AG04450 (cell line): ENCODE data around the gene CNTLN. TPM values are rescaled to one million over a fixed set of nuclear protein-coding genes. Genes with fewer than 3 reads are reported as not detected.
"Not testable (repeated sequence)": the region's sequence is repeated elsewhere in the genome, so short reads cannot be mapped to it uniquely, and the experiment has no call there.

ENCODE experiments used
- CTCF ChIA-PET: fragments of 300-600, 350-600 bp; formaldehyde crosslinking; extraction: SDS; loops from one replicate; lab custom pipeline; 2022; ENCODE audit warnings: antibody characterized with exemption, inconsistent platforms; lab: Charles Lee
- POLR2A ChIA-PET: fragments of 350-600 bp; formaldehyde crosslinking; extraction: SDS; loops from one replicate; lab custom pipeline; 2021; ENCODE audit warnings: antibody characterized with exemption, inconsistent platforms; lab: Yijun Ruan, JAX
- DNase-seq: peaks from one replicate; pipeline ENCODE4 v3.0.0-alpha.2; 2011; ENCODE audit warnings: low read depth, low spot score
- H3K27ac ChIP-seq: one replicate; pipeline ENCODE4 v1.5.1; 2012; ENCODE audit warnings: low read depth, low read length, control low read depth
- H3K27me3 ChIP-seq: one replicate; pipeline ENCODE4 v1.6.0; 2012; ENCODE audit warnings: low read length; ENCODE audit not compliant: control insufficient read depth, insufficient read depth
- H3K4me3 ChIP-seq: 2 replicates; pipeline ENCODE4 v1.5.1; 2011; ENCODE audit warnings: mild to moderate bottlenecking, low read depth, low read length, control low read depth
- H3K9me3 ChIP-seq: 2 replicates; pipeline ENCODE4 v1.5.1; 2012; ENCODE audit warnings: low read length; ENCODE audit not compliant: control insufficient read depth, insufficient read depth
- CTCF ChIP-seq: IDR thresholded peaks from 2 replicates; pipeline ENCODE4 v1.5.1; 2011; ENCODE audit warnings: low read depth, low read length, control low read depth, inconsistent platforms
- polyA plus RNA-seq: library from polyadenylated mRNA; depleted of rRNA; stranded (reverse); fragments of >200 nt; gene quantifications from 2 replicates; pipeline ENCODE4 v1.2.3, GENCODE V29; 2011

The CNTLN gene
- polyA plus RNA-seq, 1 experiment = 11.7 TPM

- TF ChIP-seq CTCF = no peak
- no peak overlapping the region for H3K27ac ChIP-seq
- H3K4me3 ChIP-seq = no peak overlapping the region
- CTCF ChIA-PET = no interaction called here
- no peaks in the 10 kb centered on the region for H3K27me3 ChIP-seq
- POLR2A ChIA-PET = no interaction called here
- DNase-seq = no peak
- H3K9me3 ChIP-seq = no peaks in the 10 kb centered on the region
These were observed 116.3 kb downstream of the CNTLN start for GRCh38 chr9:17251100-17251499.

- CTCF ChIA-PET, H3K4me3 ChIP-seq, DNase-seq, H3K9me3 ChIP-seq, POLR2A ChIA-PET, H3K27ac ChIP-seq, H3K27me3 ChIP-seq: not testable (repeated sequence)
These were observed 133.8 kb downstream of the CNTLN start for GRCh38 chr9:17268531-17269188.

- H3K27me3 ChIP-seq = no peaks in the 10 kb centered on the region
- no peak for TF ChIP-seq CTCF
- no peaks in the 10 kb centered on the region for H3K9me3 ChIP-seq
- POLR2A ChIA-PET = no interaction called here
- H3K4me3 ChIP-seq = no peak overlapping the region
- CTCF ChIA-PET = no interaction called here
- no peak for DNase-seq
- H3K27ac ChIP-seq = no peak overlapping the region
These were observed 135.0 kb downstream of the CNTLN start for GRCh38 chr9:17269799-17270198.

GRCh38 chr9:17272536-17272935 lies 137.7 kb downstream of the CNTLN start:
- no peak for DNase-seq
- H3K4me3 ChIP-seq = no peak overlapping the region
- POLR2A ChIA-PET = no interaction called here
- no peak overlapping the region for H3K27ac ChIP-seq
- no peak for TF ChIP-seq CTCF
- no peaks in the 10 kb centered on the region for H3K27me3 ChIP-seq
- no peaks in the 10 kb centered on the region for H3K9me3 ChIP-seq
- CTCF ChIA-PET = no interaction called here

- Histone ChIP-seq H3K27me3 (no peaks in the 10 kb centered on the region), H3K9me3 (no peaks in the 10 kb centered on the region), H3K4me3 (no peak overlapping the region), H3K27ac (no peak overlapping the region)
- POLR2A ChIA-PET = no interaction called here
- no peak for DNase-seq
- TF ChIP-seq CTCF = no peak
- CTCF ChIA-PET = no interaction called here
These were observed 145.6 kb downstream of the CNTLN start for GRCh38 chr9:17280350-17281012.

- POLR2A ChIA-PET = not testable (repeated sequence)
These were observed 155.8 kb downstream of the CNTLN start for GRCh38 chr9:17290673-17291072.

More at GRCh38 chr9:17290673-17291072, 155.8 kb downstream of the CNTLN start:
- H3K9me3 ChIP-seq, CTCF ChIA-PET, H3K27ac ChIP-seq, H3K4me3 ChIP-seq, H3K27me3 ChIP-seq, DNase-seq: not testable (repeated sequence)
